SK-N-SH treated with all-trans-retinoic acid at 6 μM for 48 hours (cell line): Measurements from ENCODE around the gene GKN1.

Experiments
- ATAC-seq: fragments of 200-7000 bp; cut with Tn5 transposase; 3 replicates; pipeline ENCODE4 v1.9.1; 2020; ENCODE audit warnings: mild to moderate bottlenecking, moderate library complexity
- BACH2 ChIP-seq: fragments of 250-450 bp; sonication (Bioruptor Pico); IDR thresholded peaks from 2 replicates; pipeline ENCODE4 v1.9.0; 2021; ENCODE audit warnings: mild to moderate bottlenecking, borderline replicate concordance
- CSDC2 ChIP-seq: fragments of 250-450 bp; sonication (Bioruptor Pico); IDR thresholded peaks from 2 replicates; pipeline ENCODE4 v1.5.0; 2020; ENCODE audit warnings: mild to moderate bottlenecking, moderate library complexity
- ESRRG ChIP-seq: fragments of 250-450 bp; sonication (Bioruptor Pico); IDR thresholded peaks from 2 replicates; pipeline ENCODE4 v1.6.1; 2021; ENCODE audit warnings: mild to moderate bottlenecking
- GLIS3 ChIP-seq: fragments of 250-450 bp; sonication (Bioruptor Pico); IDR thresholded peaks from 2 replicates; pipeline ENCODE4 v1.5.0; 2020; ENCODE audit warnings: mild to moderate bottlenecking, moderate library complexity
- ISL1 ChIP-seq: fragments of 250-450 bp; sonication (Bioruptor Pico); IDR thresholded peaks from 2 replicates; pipeline ENCODE4 v2.1.2; 2022; ENCODE audit warnings: mild to moderate bottlenecking, moderate library complexity
- PPARA ChIP-seq: fragments of 250-450 bp; sonication (Bioruptor Pico); IDR thresholded peaks from 2 replicates; pipeline ENCODE4 v1.5.0; 2020; ENCODE audit warnings: mild to moderate bottlenecking, borderline replicate concordance
- RARB ChIP-seq: fragments of 250-450 bp; sonication (Bioruptor Pico); IDR thresholded peaks from 2 replicates; pipeline ENCODE4 v1.8.0; 2021; ENCODE audit warnings: mild to moderate bottlenecking, moderate library complexity
- SNAI2 ChIP-seq: fragments of 250-450 bp; sonication (Bioruptor Pico); IDR thresholded peaks from 2 replicates; pipeline ENCODE4 v1.5.0; 2020; ENCODE audit warnings: mild to moderate bottlenecking, moderate library complexity
- TCF4 ChIP-seq: fragments of 250-450 bp; sonication (Bioruptor Pico); IDR thresholded peaks from 2 replicates; pipeline ENCODE4 v1.8.0; 2021; ENCODE audit warnings: mild to moderate bottlenecking, moderate library complexity, borderline replicate concordance
- TOX ChIP-seq: fragments of 250-450 bp; sonication (Bioruptor Pico); IDR thresholded peaks from 2 replicates; pipeline ENCODE4 v1.8.0; 2021; ENCODE audit warnings: mild to moderate bottlenecking, moderate library complexity, borderline replicate concordance
- ZFP3 ChIP-seq: fragments of 250-450 bp; sonication (Bioruptor Pico); IDR thresholded peaks from 2 replicates; pipeline ENCODE4 v1.5.0; 2020; ENCODE audit warnings: mild to moderate bottlenecking, moderate library complexity
- ZNF565 ChIP-seq: fragments of 450-650 bp; formaldehyde crosslinking; conservative IDR thresholded peaks from 2 replicates; pipeline ENCODE4 v1.5.0; 2020; ENCODE audit warnings: low read depth, mild to moderate bottlenecking, moderate library complexity
- ZNF70 ChIP-seq: fragments of 450-650 bp; formaldehyde crosslinking; IDR thresholded peaks from 2 replicates; pipeline ENCODE4 v1.5.0; 2020; ENCODE audit warnings: mild to moderate bottlenecking, moderate library complexity
- ZNF8 ChIP-seq: fragments of 450-650 bp; formaldehyde crosslinking; IDR thresholded peaks from 2 replicates; pipeline ENCODE4 v1.5.0; 2020; ENCODE audit warnings: mild to moderate bottlenecking, moderate library complexity
- TF ChIP-seq, protein P1 (sequence below): fragments of 250-450 bp; sonication (Bioruptor Pico); IDR thresholded peaks from 2 replicates; pipeline ENCODE4 v1.5.1; 2020; ENCODE audit warnings: low read depth, mild to moderate bottlenecking, moderate library complexity
- TF ChIP-seq, protein P2 (sequence below): fragments of 250-450 bp; sonication (Bioruptor Pico); IDR thresholded peaks from 2 replicates; pipeline ENCODE4 v1.5.1; 2021; ENCODE audit warnings: mild to moderate bottlenecking, moderate library complexity
- TF ChIP-seq, protein P3 (sequence below): fragments of 250-450 bp; sonication (Bioruptor Pico); IDR thresholded peaks from 2 replicates; pipeline ENCODE4 v1.8.0; 2020; ENCODE audit warnings: mild to moderate bottlenecking, moderate library complexity, borderline replicate concordance
- TF ChIP-seq, protein P4 (sequence below): fragments of 250-450 bp; sonication (Bioruptor Pico); IDR thresholded peaks from 2 replicates; pipeline ENCODE4 v1.5.0; 2020; ENCODE audit warnings: mild to moderate bottlenecking, moderate library complexity

Gene GKN1

DNA sequence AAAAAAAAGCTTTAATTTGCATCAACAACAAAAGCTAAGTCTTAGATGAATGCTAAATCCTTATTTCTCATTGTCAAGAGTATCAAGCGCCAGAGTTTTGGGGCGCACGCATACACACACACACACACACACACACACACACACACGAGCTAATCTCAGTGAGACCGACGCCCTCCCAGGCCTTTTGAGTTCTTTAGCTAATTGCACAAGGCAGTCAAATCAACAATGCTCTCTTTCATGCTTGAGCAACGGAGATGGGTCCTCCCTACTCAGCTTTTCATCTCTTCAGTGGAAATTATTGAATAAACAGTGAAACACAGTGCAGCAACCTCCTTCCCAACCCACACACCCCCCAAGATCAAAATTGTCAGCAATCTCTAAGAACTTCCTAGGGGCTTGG is 19.2 kb downstream of the GKN1 start:
- TF ChIP-seq GLIS3 (CRISPR knock-in tag), result no peak
- TF ChIP-seq BACH2 (CRISPR knock-in tag), result no peak
- no peak for TF ChIP-seq ESRRG (CRISPR knock-in tag)
- TF ChIP-seq SNAI2 (CRISPR knock-in tag), result no peak
- TF ChIP-seq ZNF565 (CRISPR knock-in tag), result no peak
- TF ChIP-seq, protein P1, sequence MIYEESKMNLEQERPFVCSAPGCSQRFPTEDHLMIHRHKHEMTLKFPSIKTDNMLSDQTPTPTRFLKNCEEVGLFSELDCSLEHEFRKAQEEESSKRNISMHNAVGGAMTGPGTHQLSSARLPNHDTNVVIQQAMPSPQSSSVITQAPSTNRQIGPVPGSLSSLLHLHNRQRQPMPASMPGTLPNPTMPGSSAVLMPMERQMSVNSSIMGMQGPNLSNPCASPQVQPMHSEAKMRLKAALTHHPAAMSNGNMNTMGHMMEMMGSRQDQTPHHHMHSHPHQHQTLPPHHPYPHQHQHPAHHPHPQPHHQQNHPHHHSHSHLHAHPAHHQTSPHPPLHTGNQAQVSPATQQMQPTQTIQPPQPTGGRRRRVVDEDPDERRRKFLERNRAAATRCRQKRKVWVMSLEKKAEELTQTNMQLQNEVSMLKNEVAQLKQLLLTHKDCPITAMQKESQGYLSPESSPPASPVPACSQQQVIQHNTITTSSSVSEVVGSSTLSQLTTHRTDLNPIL (CRISPR knock-in tag), result no peak
- no peak for TF ChIP-seq ISL1 (CRISPR knock-in tag)
- no peak for TF ChIP-seq ZNF70 (CRISPR knock-in tag)
- TF ChIP-seq PPARA, result no peak
- TF ChIP-seq, protein P2, sequence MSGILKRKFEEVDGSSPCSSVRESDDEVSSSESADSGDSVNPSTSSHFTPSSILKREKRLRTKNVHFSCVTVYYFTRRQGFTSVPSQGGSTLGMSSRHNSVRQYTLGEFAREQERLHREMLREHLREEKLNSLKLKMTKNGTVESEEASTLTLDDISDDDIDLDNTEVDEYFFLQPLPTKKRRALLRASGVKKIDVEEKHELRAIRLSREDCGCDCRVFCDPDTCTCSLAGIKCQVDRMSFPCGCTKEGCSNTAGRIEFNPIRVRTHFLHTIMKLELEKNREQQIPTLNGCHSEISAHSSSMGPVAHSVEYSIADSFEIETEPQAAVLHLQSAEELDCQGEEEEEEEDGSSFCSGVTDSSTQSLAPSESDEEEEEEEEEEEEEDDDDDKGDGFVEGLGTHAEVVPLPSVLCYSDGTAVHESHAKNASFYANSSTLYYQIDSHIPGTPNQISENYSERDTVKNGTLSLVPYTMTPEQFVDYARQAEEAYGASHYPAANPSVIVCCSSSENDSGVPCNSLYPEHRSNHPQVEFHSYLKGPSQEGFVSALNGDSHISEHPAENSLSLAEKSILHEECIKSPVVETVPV, result no peak
- TF ChIP-seq, protein P3, sequence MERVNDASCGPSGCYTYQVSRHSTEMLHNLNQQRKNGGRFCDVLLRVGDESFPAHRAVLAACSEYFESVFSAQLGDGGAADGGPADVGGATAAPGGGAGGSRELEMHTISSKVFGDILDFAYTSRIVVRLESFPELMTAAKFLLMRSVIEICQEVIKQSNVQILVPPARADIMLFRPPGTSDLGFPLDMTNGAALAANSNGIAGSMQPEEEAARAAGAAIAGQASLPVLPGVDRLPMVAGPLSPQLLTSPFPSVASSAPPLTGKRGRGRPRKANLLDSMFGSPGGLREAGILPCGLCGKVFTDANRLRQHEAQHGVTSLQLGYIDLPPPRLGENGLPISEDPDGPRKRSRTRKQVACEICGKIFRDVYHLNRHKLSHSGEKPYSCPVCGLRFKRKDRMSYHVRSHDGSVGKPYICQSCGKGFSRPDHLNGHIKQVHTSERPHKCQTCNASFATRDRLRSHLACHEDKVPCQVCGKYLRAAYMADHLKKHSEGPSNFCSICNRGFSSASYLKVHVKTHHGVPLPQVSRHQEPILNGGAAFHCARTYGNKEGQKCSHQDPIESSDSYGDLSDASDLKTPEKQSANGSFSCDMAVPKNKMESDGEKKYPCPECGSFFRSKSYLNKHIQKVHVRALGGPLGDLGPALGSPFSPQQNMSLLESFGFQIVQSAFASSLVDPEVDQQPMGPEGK (CRISPR knock-in tag), result no peak
- no peak for TF ChIP-seq TCF4 (CRISPR knock-in tag)
- no peak for TF ChIP-seq ZFP3 (CRISPR knock-in tag)
- no peak for ATAC-seq

DNA sequence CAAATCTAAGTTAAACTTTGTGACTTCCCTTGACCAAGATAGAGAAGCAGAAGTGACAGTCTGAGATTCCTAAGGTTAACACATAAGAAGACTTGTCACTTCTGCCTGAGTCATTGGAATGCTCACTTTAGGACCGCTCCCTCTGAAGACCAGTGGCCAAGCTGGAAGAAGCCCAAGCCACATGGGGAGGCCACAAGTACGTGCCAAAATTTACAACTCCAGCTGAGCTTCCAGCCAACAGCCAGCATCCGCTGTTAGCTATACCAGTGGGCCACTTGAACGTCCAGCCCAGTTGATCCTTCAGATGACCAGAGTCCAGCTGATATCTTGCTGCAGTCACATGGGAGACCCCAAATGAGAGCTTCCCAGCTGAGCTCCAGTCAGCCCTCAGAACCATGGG is 20.4 kb downstream of the GKN1 start:
- TF ChIP-seq TCF4 (CRISPR knock-in tag), result no peak
- no peak for TF ChIP-seq CSDC2 (CRISPR knock-in tag)
- no peak for TF ChIP-seq ESRRG (CRISPR knock-in tag)
- no peak for TF ChIP-seq SNAI2 (CRISPR knock-in tag)
- TF ChIP-seq TOX (CRISPR knock-in tag), result no peak
- TF ChIP-seq, protein P3 (CRISPR knock-in tag), result no peak
- no peak for TF ChIP-seq ZNF70 (CRISPR knock-in tag)
- no peak for TF ChIP-seq RARB (CRISPR knock-in tag)
- TF ChIP-seq ZNF8, result no peak
- TF ChIP-seq, protein P4, sequence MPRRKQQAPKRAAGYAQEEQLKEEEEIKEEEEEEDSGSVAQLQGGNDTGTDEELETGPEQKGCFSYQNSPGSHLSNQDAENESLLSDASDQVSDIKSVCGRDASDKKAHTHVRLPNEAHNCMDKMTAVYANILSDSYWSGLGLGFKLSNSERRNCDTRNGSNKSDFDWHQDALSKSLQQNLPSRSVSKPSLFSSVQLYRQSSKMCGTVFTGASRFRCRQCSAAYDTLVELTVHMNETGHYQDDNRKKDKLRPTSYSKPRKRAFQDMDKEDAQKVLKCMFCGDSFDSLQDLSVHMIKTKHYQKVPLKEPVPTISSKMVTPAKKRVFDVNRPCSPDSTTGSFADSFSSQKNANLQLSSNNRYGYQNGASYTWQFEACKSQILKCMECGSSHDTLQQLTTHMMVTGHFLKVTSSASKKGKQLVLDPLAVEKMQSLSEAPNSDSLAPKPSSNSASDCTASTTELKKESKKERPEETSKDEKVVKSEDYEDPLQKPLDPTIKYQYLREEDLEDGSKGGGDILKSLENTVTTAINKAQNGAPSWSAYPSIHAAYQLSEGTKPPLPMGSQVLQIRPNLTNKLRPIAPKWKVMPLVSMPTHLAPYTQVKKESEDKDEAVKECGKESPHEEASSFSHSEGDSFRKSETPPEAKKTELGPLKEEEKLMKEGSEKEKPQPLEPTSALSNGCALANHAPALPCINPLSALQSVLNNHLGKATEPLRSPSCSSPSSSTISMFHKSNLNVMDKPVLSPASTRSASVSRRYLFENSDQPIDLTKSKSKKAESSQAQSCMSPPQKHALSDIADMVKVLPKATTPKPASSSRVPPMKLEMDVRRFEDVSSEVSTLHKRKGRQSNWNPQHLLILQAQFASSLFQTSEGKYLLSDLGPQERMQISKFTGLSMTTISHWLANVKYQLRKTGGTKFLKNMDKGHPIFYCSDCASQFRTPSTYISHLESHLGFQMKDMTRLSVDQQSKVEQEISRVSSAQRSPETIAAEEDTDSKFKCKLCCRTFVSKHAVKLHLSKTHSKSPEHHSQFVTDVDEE (CRISPR knock-in tag), result no peak
- ATAC-seq, result no peak

DNA sequence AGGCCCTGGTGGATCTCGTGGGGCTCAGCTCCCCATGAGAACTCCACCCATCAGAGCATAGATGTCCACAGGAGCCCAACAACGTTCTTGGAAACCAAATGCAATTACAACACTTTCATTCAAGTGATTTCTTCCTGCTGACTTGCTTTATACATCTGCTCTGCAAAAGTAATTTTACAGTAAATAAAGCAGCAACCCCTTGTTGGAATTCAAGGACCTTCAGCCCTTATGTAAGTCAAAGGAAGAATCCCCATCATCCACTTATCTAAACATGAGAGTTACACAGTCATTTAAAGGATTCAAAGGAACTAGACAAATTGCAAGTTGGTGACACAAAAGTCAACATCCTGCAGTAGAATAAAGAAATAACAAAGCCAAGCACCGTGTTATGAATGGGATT is 21.5 kb downstream of the GKN1 start:
- TF ChIP-seq, protein P2, result no peak
- TF ChIP-seq, protein P3 (CRISPR knock-in tag), result no peak
- TF ChIP-seq, protein P4 (CRISPR knock-in tag), result no peak
- ATAC-seq, result no peak
